ENCODE results near the gene EXOC4.

- TF ChIP-seq, protein P1, sequence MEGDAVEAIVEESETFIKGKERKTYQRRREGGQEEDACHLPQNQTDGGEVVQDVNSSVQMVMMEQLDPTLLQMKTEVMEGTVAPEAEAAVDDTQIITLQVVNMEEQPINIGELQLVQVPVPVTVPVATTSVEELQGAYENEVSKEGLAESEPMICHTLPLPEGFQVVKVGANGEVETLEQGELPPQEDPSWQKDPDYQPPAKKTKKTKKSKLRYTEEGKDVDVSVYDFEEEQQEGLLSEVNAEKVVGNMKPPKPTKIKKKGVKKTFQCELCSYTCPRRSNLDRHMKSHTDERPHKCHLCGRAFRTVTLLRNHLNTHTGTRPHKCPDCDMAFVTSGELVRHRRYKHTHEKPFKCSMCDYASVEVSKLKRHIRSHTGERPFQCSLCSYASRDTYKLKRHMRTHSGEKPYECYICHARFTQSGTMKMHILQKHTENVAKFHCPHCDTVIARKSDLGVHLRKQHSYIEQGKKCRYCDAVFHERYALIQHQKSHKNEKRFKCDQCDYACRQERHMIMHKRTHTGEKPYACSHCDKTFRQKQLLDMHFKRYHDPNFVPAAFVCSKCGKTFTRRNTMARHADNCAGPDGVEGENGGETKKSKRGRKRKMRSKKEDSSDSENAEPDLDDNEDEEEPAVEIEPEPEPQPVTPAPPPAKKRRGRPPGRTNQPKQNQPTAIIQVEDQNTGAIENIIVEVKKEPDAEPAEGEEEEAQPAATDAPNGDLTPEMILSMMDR (IDR thresholded peaks at IDR 0.05) = no peak
- TF ChIP-seq POLR2AphosphoS5 (IDR thresholded peaks at IDR 0.05; ENCODE audit: insufficient read depth in 1 of 2, low read depth in 1 of 2) (no peak), POLR2A (IDR thresholded peaks at IDR 0.05) (no peak)
These were observed 192.7 kb downstream of the EXOC4 start for GRCh38 chr7:133445617-133446016.

All from vagina (tissue), 2 donors.